A549 (cell line): ENCODE measurements around the gene PSRC1. TPM values are rescaled to one million over a fixed set of nuclear protein-coding genes. Genes with fewer than 3 reads are reported as not detected.

ENCODE experiments used
- ATAC-seq, 2 experiments: fragments of 200-7000 bp in 1 of 2; fragments of >200 bp in 1 of 2; cut with Nextera tagmentation in 1 of 2; cut with Tn5 transposase in 1 of 2; 3 replicates each; pipeline versions ENCODE4 v1.8.0 to v1.9.1; 2018 to 2020; ENCODE audit warnings: mild to moderate bottlenecking in 1 of 2, moderate library complexity in 1 of 2
- CTCF ChIA-PET: fragments of 300-600 bp; sonication (Branson Sonifier 250); formaldehyde crosslinking; extraction: SDS; loops from one replicate; lab custom pipeline; 2021; ENCODE audit warnings: antibody characterized with exemption, inconsistent platforms; lab: Yijun Ruan, JAX
- POLR2A ChIA-PET: fragments of 350-600 bp; formaldehyde crosslinking; extraction: SDS; loops from one replicate; lab custom pipeline; 2021; ENCODE audit warnings: antibody characterized with exemption, inconsistent platforms; lab: Yijun Ruan, JAX
- DNase-seq, 2 experiments: peaks; one replicate each; pipeline versions ENCODE4 v3.0.0 to v3.0.0-alpha.2; 2011 to 2016; ENCODE audit warnings: low read depth in 1 of 2, low spot score in 1 of 2
- FAIRE-seq: peaks from 2 replicates; lab custom pipeline; 2011; peaks lifted over from hg19 to GRCh38; lab: Jason Lieb, UNC
- H3K27ac ChIP-seq, 2 experiments: fragments of >200 bp; sonication (Bioruptor Twin); formaldehyde crosslinking; 3 replicates each; pipeline ENCODE4 v1.5.1; 2016 to 2017
- H3K4me1 ChIP-seq: fragments of >200 bp; sonication (Bioruptor Twin); formaldehyde crosslinking; 3 replicates; pipeline ENCODE4 v1.6.1; 2016
- H3K4me2 ChIP-seq: fragments of >200 bp; sonication (Bioruptor Twin); formaldehyde crosslinking; 3 replicates; pipeline ENCODE4 v1.6.1; 2016
- H3K4me3 ChIP-seq: fragments of >200 bp; sonication (Bioruptor Twin); formaldehyde crosslinking; 3 replicates; pipeline ENCODE4 v1.5.1; 2016
- H3K9me3 ChIP-seq: fragments of >200 bp; sonication (Bioruptor Twin); formaldehyde crosslinking; 3 replicates; pipeline ENCODE4 v1.6.1; 2016
- CHD2 ChIP-seq: fragments of 150-350 bp; IDR thresholded peaks from 2 replicates; pipeline ENCODE4 v1.6.1; 2014; ENCODE audit warnings: low read length; ENCODE audit not compliant: partially characterized antibody
- E2F6 ChIP-seq: IDR thresholded peaks from 2 replicates; pipeline ENCODE4 v1.6.1; 2012; ENCODE audit warnings: low read depth, borderline replicate concordance
- EHMT2 ChIP-seq: fragments of 200-600 bp; sonication (generic); IDR thresholded peaks from 2 replicates; pipeline ENCODE4 v1.6.1; 2016; ENCODE audit warnings: antibody characterized with exemption, low read depth, mild to moderate bottlenecking, moderate library complexity
- FOSB ChIP-seq: fragments of 250-450 bp; sonication (Bioruptor Pico); IDR thresholded peaks from 2 replicates; pipeline ENCODE4 v1.5.0; 2020; ENCODE audit warnings: mild to moderate bottlenecking, moderate library complexity
- HDAC2 ChIP-seq: fragments of 200-600 bp; sonication (generic); IDR thresholded peaks from 2 replicates; pipeline ENCODE4 v1.6.1; 2016
- HOXB13 ChIP-seq: fragments of 250-450 bp; sonication (Bioruptor Pico); IDR thresholded peaks from 2 replicates; pipeline ENCODE4 v1.5.0; 2020; ENCODE audit warnings: low read depth, mild to moderate bottlenecking, moderate library complexity
- MAX ChIP-seq: IDR thresholded peaks from 2 replicates; pipeline ENCODE4 v1.6.1; 2012
- POLR2AphosphoS2 ChIP-seq: conservative IDR thresholded peaks from 2 replicates; pipeline ENCODE4 v1.6.1; 2012; ENCODE audit warnings: low read length, improper control_type of control experiment, inconsistent platforms
- RAD21 ChIP-seq, 2 experiments: fragments of >200 bp in 1 of 2; sonication (Bioruptor Twin) in 1 of 2; formaldehyde crosslinking in 1 of 2; IDR thresholded peaks in 1 of 2; conservative IDR thresholded peaks in 1 of 2; 2 replicates in 1 of 2; 3 replicates in 1 of 2; pipeline ENCODE4 v1.6.1; 2012 to 2018; ENCODE audit warnings: inconsistent platforms in 1 of 2
- RARB ChIP-seq: fragments of 250-450 bp; sonication (Bioruptor Pico); IDR thresholded peaks from 2 replicates; pipeline ENCODE4 v1.8.0; 2021; ENCODE audit warnings: mild to moderate bottlenecking, moderate library complexity
- RFX5 ChIP-seq: fragments of 450-650 bp; IDR thresholded peaks from 2 replicates; pipeline ENCODE4 v1.7.1; 2014; ENCODE audit warnings: antibody characterized with exemption, mild to moderate bottlenecking, moderate library complexity
- RNF2 ChIP-seq: fragments of 200-600 bp; sonication (generic); IDR thresholded peaks from 2 replicates; pipeline ENCODE4 v1.6.1; 2016; ENCODE audit warnings: low read depth, mild to moderate bottlenecking, antibody characterized with exemption, moderate library complexity, borderline replicate concordance
- TFCP2L1 ChIP-seq: fragments of 250-450 bp; sonication (Bioruptor Pico); IDR thresholded peaks from 2 replicates; pipeline ENCODE4 v1.5.0; 2021; ENCODE audit warnings: mild to moderate bottlenecking
- ZNF302 ChIP-seq: fragments of 250-450 bp; sonication (Bioruptor Pico); IDR thresholded peaks from 2 replicates; pipeline ENCODE4 v1.9.0; 2021; ENCODE audit warnings: inconsistent platforms, mild to moderate bottlenecking, moderate library complexity
- ZSCAN20 ChIP-seq: fragments of 250-450 bp; sonication (Bioruptor Pico); IDR thresholded peaks from 2 replicates; pipeline ENCODE4 v1.8.0; 2022; ENCODE audit warnings: mild to moderate bottlenecking, moderate library complexity
- WGBS: methylation state at CpG from one replicate; pipeline ENCODE4 v1.1.6; 2017; ENCODE audit errors: missing lambda C conversion rate; 5-methylcytosine and 5-hydroxymethylcytosine counted together
- polyA plus RNA-seq, 4 experiments: library from polyadenylated mRNA; depleted of rRNA in 3 of 4; stranded (reverse); fragments of >200 nt; fragmentation: RNase III in 1 of 4; extraction: RNeasy Plus Mini Kit Qiagen cat#74134 plus additional on column Dnase treatment in 1 of 4; gene quantifications; 2 replicates in 3 of 4; 3 replicates in 1 of 4; pipeline ENCODE4 v1.2.3, GENCODE V29; 2011 to 2017

The PSRC1 gene
- polyA plus RNA-seq, 2 of the 4 experiments (the other 2 are of a cell fraction): 15.3 to 21.5 TPM

DNA sequence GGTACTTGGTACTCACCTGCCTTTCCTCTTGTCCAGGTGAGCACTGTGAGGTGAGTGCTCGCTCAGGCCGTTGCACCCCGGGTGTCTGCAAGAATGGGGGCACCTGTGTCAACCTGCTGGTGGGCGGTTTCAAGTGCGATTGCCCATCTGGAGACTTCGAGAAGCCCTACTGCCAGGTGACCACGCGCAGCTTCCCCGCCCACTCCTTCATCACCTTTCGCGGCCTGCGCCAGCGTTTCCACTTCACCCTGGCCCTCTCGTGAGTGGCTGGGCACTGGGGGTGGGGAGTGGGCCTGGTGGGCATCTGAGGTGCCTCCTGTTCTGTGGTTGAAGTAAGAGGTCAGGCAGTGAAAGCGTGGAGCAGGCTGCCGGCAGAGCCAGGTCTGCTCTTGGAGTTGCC lies 21.9 kb downstream of the PSRC1 start:
- H3K4me3 ChIP-seq: no peak overlapping the region

DNA sequence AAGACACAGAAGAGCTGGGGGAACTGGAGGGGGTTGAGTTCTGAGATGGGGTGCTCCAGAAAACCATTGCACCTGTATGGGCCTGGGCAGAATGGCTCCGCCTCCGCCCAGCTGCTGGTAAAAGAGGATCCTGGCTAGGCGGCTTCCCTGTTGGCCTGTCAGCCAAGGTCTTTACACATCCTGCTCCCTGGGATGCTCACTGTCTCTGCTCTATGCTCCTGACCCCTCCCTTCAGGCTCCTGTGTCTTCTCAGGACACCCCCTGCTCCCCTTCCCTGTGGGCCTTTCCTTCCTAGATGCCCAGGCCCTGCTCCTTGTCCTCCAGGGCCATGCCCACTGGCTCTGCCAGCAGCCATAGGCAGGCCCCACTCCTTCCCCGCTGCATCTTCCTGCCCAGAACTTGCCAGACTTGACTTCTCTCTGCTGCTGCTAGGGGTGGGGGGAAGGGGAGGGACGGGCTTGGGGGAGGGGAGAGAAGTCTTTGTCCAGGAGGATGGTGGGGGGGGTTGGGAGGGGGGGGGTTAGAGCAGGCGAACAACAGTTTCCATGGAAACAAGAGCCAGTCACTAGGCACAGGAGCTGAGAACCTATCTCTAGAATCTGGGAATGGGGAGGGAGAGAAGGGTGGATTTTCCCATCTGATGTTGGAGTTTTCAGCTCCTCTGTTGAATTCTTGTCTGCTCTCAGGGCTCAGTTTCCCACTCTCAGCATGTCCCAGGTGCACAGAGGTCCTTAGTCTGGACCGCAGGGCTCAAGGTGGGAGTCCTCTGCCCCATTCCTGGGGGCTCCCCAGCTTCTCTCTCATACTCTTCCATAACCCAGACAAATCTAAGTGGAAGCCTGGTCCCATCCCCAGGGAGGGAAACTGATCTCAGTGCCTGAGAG lies 23.0 kb downstream of the PSRC1 start:
- H3K4me3 ChIP-seq: no peak overlapping the region
- ATAC-seq: no peak
- no peak overlapping the region for H3K27ac ChIP-seq
- FAIRE-seq: no peak
- H3K9me3 ChIP-seq: no peaks in the 10 kb centered on the region
- CTCF ChIA-PET: interaction anchor here (0.7 to 1.4 kb wide), 4 partner anchors 8 to 230 kb away, joined by 3 to 4 read pairs (median 3); a partner anchor contains a TSS
- TF ChIP-seq RARB (no peak), POLR2AphosphoS2 (no peak), RFX5 (no peak), ZNF302 (CRISPR knock-in tag) (no peak), ZSCAN20 (CRISPR knock-in tag) (no peak), HDAC2 (no peak), TFCP2L1 (no peak), HOXB13 (CRISPR knock-in tag) (no peak), EHMT2 (no peak), CHD2 (no peak)
- POLR2A ChIA-PET: no interaction called here
- no peak for DNase-seq
- 100% methylated on average over 1 of the region's 7 CpGs for WGBS
- no peak overlapping the region for H3K4me2 ChIP-seq
- H3K4me1 ChIP-seq: peaks cover under 1% of the 10 kb centered on the region; the same call in 2 of the 3 replicates

More for the DNA sequence above, 21.9 kb downstream of the PSRC1 start:
- ATAC-seq: no peak
- no peaks in the 10 kb centered on the region; the same call in 2 of the 3 replicates for H3K4me1 ChIP-seq
- CTCF ChIA-PET: interaction anchor here (1.2 to 4.0 kb wide), 2 partner anchors 16 to 138 kb away, joined by 4 to 31 read pairs; no protein-coding TSS in a partner anchor
- DNase-seq: no peak
- no peak for TF ChIP-seq E2F6
- TF ChIP-seq, all 56 proteins: peak for 0
- Histone ChIP-seq H3K4me2 (no peak overlapping the region), H3K9me3 (no peaks in the 10 kb centered on the region), H3K27ac (no peak overlapping the region)
- no peak for FAIRE-seq
- WGBS: 93% methylated on average over 13 of the region's 16 CpGs
- POLR2A ChIA-PET: no interaction called here

- CTCF ChIA-PET: interaction anchor here (0.7 to 1.4 kb wide), 4 partner anchors 140 to 232 kb away, joined by 3 to 4 read pairs (median 3); a partner anchor contains a TSS
- no peak overlapping the region for H3K27ac ChIP-seq
- TF ChIP-seq RAD21 (conservative IDR thresholded peaks at IDR 0.05 in 1 of 2, IDR thresholded peaks at IDR 0.05 in 1 of 2): no peak
- no peak for TF ChIP-seq MAX
- TF ChIP-seq RARB: no peak
- TF ChIP-seq RNF2: no peak
- no peak for TF ChIP-seq FOSB (CRISPR knock-in tag)
- TF ChIP-seq, all 56 proteins: peak for 0
- ATAC-seq: no peak
- no peak for FAIRE-seq
- WGBS: 96% methylated on average over 35 of the region's 69 CpGs
- POLR2A ChIA-PET: no interaction called here
- H3K9me3 ChIP-seq: no peaks in the 10 kb centered on the region
- DNase-seq: no peak
- H3K4me3 ChIP-seq: no peak overlapping the region
- H3K4me1 ChIP-seq: peaks cover 12% of the 10 kb centered on the region
- no peak overlapping the region for H3K4me2 ChIP-seq
Measured at GRCh38 chr1:109258481-109259466, 24.2 kb downstream of the PSRC1 start.
